Natural killer cell (primary cell): ENCODE results near the gene CSTB. TPM values are rescaled to one million over a fixed set of nuclear protein-coding genes. Genes with fewer than 3 reads are reported as not detected.

Experiments
- ATAC-seq, 3 donors: fragments of 150-1000 bp in 2 of 3; fragments of 200-7000 bp in 1 of 3; cut with Tn5 transposase; 1 replicate in 1 of 3; 2 replicates in 2 of 3; pipeline ENCODE4 v1.10.0; 2021; ENCODE audit warnings: mild to moderate bottlenecking in 2 of 3, moderate library complexity in 2 of 3
- DNase-seq, 2 donors: peaks; one replicate each; pipeline versions ENCODE4 v3.0.0 to v3.0.0-alpha.2; 2013 to 2021; ENCODE audit warnings: mixed read lengths in 1 of 2
- H3K27ac ChIP-seq: one replicate; pipeline ENCODE4 v1.5.1; 2013; ENCODE audit warnings: mild to moderate bottlenecking, low read length
- H3K27me3 ChIP-seq: one replicate; pipeline ENCODE4 v1.6.1; 2013; ENCODE audit warnings: low read length; ENCODE audit not compliant: control insufficient read depth, insufficient read depth
- H3K36me3 ChIP-seq: one replicate; pipeline ENCODE4 v1.6.1; 2013; ENCODE audit warnings: low read length; ENCODE audit not compliant: control insufficient read depth, insufficient read depth
- H3K4me1 ChIP-seq: one replicate; pipeline ENCODE4 v1.6.1; 2013; ENCODE audit warnings: low read length; ENCODE audit not compliant: control insufficient read depth, insufficient read depth
- H3K4me3 ChIP-seq: one replicate; pipeline ENCODE4 v1.5.1; 2013; ENCODE audit warnings: low read length
- H3K9me3 ChIP-seq: one replicate; pipeline ENCODE4 v1.6.1; 2013; ENCODE audit warnings: low read length; ENCODE audit not compliant: control insufficient read depth, insufficient read depth
- H3K27ac Mint-ChIP-seq, 2 donors: one replicate each; pipeline ENCODE4 v1.8.0; 2022; ENCODE audit warnings: mild to moderate bottlenecking in 2 of 2, mixed read lengths in 2 of 2, moderate library complexity in 1 of 2
- H3K27me3 Mint-ChIP-seq, 2 donors: one replicate each; pipeline ENCODE4 v1.8.0; 2022; ENCODE audit warnings: low read depth in 2 of 2, mixed read lengths in 2 of 2
- H3K36me3 Mint-ChIP-seq: one replicate; pipeline ENCODE4 v1.8.0; 2022; ENCODE audit warnings: mixed read lengths
- H3K4me1 Mint-ChIP-seq, 2 donors: one replicate each; pipeline ENCODE4 v1.8.0; 2022; ENCODE audit warnings: mixed read lengths in 2 of 2
- H3K4me3 Mint-ChIP-seq: one replicate; pipeline ENCODE4 v1.8.0; 2022; ENCODE audit warnings: mild to moderate bottlenecking, moderate library complexity, mixed read lengths
- H3K9me3 Mint-ChIP-seq, 2 donors: one replicate each; pipeline ENCODE4 v1.8.0; 2022; ENCODE audit warnings: mixed read lengths in 2 of 2
- CTCF ChIP-seq: fragments of 200-600 bp; IDR thresholded peaks from one replicate; pipeline ENCODE4 v1.8.0; 2022; ENCODE audit warnings: antibody characterized with exemption
- WGBS: methylation state at CpG from one replicate; pipeline ENCODE4 v1.1.7; 2013; ENCODE audit warnings: missing lambda C conversion rate; ENCODE audit not compliant: insufficient coverage; 5-methylcytosine and 5-hydroxymethylcytosine counted together
- intact Hi-C: fragments of 100-400 bp; cut with micrococcal nuclease; formaldehyde crosslinking; loops from one replicate; pipeline ENCODE4 v1.14.2; 2022
- total RNA-seq, 4 donors: library from RNA; stranded (reverse); fragments of 120-200 nt in 1 of 4; gene quantifications; one replicate each; pipeline versions ENCODE4 v1.2.3 to v1.2.4, GENCODE V29; 2013 to 2022

CSTB gene
- total RNA-seq, 3 donors from 2014 or later (not counting 1 experiment from before 2014, with no cell fraction given), result 18.5 to 23.1 (median 22.7) TPM

DNA sequence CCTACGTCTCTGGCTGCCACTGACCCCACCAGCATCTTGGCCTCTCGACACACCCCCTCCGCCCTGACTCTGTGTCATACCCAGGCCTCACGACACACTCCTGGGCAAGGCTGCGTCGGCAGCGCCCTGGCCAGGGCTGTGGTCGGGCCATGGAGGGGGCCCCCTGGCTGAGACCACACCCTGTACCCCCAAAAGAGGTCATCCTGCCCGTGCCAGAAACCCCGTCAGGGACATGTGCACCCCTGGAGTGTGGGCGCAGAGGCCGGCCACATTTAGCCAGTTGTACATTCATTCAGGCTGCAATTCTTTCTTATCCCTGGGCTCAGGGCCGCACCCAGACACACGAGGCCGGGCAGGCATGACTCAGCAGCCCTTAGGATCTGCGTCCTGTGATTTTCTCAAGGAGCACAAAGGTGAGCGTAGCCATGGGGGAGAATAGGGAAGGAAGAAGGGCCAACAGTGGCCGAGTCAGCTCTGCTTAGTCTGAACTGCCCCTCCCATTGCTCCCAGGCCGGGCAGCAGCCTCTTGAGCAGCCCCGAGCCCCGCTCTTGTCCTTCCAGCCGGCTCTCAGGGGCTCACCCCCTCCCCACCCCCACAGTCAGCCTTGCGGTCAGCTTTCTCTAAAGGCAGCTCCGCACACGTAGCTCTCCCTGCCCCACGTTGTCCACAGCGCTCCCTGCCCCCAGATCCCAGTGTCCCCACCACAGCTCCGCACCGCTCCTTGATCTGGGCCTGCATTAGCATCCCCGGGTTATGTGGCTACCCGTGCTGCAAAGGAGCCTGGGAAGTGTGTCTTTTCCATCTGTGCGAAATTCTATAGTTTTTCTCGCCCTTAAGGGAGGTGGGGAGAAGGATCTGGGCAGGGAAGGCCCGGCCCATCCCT lies 7.9 kb downstream of the CSTB start:
- peaks cover 0 to 3% of the 10 kb centered on the region in 2 donors for H3K4me1 Mint-ChIP-seq
- H3K9me3 Mint-ChIP-seq, result no peaks in the 10 kb centered on the region
- H3K4me3 Mint-ChIP-seq, result no peak overlapping the region
- no peak for TF ChIP-seq CTCF
- no peaks in the 10 kb centered on the region for H3K4me1 ChIP-seq
- H3K4me3 ChIP-seq, result no peak overlapping the region
- H3K27me3 ChIP-seq, result no peaks in the 10 kb centered on the region
- no peaks in the 10 kb centered on the region for H3K36me3 Mint-ChIP-seq
- no peaks in the 10 kb centered on the region for H3K9me3 ChIP-seq
- no peak overlapping the region for H3K27ac ChIP-seq
- no peaks in the 10 kb centered on the region for H3K27me3 Mint-ChIP-seq
- 65% methylated on average over 34 of the region's 34 CpGs for WGBS
- DNase-seq, result no peak
- intact Hi-C loops, result no loop called here
- peaks cover 3% of the 10 kb centered on the region for H3K36me3 ChIP-seq
- ATAC-seq, result peak in 1 of 3 donors; percentile 18
- no peak overlapping the region for H3K27ac Mint-ChIP-seq

GRCh38 chr21:43767498-43767983 lies 8.6 kb downstream of the CSTB start:
- no peak overlapping the region for H3K27ac Mint-ChIP-seq

DNA sequence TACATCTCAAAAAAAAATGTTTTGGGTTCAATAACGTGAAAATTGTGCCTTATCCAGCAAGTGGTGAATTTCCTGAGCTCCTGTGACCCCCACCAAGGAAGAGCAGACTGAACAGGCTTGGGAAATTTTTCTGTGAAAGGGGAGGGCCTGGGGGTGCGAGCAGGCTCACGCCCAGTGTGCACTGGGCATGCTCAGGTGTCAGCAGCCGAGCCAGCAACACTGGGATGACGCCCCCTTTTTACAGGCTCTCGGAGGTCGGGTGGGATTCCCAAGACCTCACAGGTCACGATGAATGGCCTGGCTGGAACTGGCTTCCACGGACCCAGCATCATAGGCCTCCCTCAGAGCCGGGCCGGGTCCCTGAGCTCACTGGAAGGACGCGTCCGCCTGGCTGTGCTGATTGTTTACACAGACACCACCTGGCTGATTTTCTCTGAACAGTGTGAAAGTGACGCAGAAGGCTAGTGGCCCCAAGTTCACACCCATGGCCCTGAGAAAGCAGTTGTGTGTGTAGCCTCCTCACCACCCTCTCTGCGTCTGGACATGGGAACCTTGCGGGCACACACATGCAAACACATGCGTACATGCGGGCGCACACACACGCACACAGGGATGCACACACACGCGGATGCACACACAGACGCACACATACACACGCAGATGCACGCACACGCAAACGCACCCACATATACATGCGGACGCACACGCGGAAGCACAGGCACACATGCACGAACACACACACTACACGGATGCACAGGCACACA lies 9.2 kb downstream of the CSTB start:
- H3K4me3 ChIP-seq, result no peak overlapping the region
- Mint-ChIP-seq H3K4me1 (no peaks in the 10 kb centered on the region), H3K36me3 (no peaks in the 10 kb centered on the region), H3K27me3 (no peaks in the 10 kb centered on the region), H3K27ac (no peak overlapping the region), H3K9me3 (no peaks in the 10 kb centered on the region), H3K4me3 (no peak overlapping the region)
- DNase-seq (no peak), ATAC-seq (no peak)
- intact Hi-C loops, result no loop called here
- no peaks in the 10 kb centered on the region for H3K4me1 ChIP-seq
- no peak for TF ChIP-seq CTCF
- no peaks in the 10 kb centered on the region for H3K9me3 ChIP-seq
- H3K27me3 ChIP-seq, result no peaks in the 10 kb centered on the region
- no peak overlapping the region for H3K27ac ChIP-seq
- H3K36me3 ChIP-seq, result no peaks in the 10 kb centered on the region
- 94% methylated on average over 34 of the region's 34 CpGs for WGBS

More at GRCh38 chr21:43767498-43767983, 8.6 kb downstream of the CSTB start:
- Mint-ChIP-seq H3K4me1 (no peaks in the 10 kb centered on the region), H3K36me3 (no peaks in the 10 kb centered on the region), H3K4me3 (no peak overlapping the region), H3K27me3 (no peaks in the 10 kb centered on the region), H3K9me3 (no peaks in the 10 kb centered on the region)
- WGBS, result 92% methylated on average over 15 of the region's 15 CpGs
- ATAC-seq (no peak), DNase-seq (no peak)
- Histone ChIP-seq H3K9me3 (no peaks in the 10 kb centered on the region), H3K27ac (no peak overlapping the region), H3K27me3 (no peaks in the 10 kb centered on the region), H3K36me3 (no peaks in the 10 kb centered on the region), H3K4me3 (no peak overlapping the region), H3K4me1 (no peaks in the 10 kb centered on the region)
- intact Hi-C loops, result no loop called here
- TF ChIP-seq CTCF, result no peak
